IMR-90 (cell line): ENCODE data around the gene CTNNA1. TPM values are rescaled to one million over a fixed set of nuclear protein-coding genes. Genes with fewer than 3 reads are reported as not detected.

Source experiments
- ATAC-seq: fragments of 200-7000 bp; cut with Tn5 transposase; 2 replicates; pipeline ENCODE4 v1.9.1; 2020; ENCODE audit warnings: low read depth, mild to moderate bottlenecking, moderate library complexity
- BruUV-seq: library from RNA; stranded (reverse); fragments of 400-500 nt; replicated peaks from 2 replicates; lab custom pipeline; 2021; lab: Mats Ljungman, UMichigan
- CTCF ChIA-PET: fragments of 300-600 bp; formaldehyde crosslinking; extraction: SDS; loops from one replicate; lab custom pipeline; 2021; ENCODE audit warnings: antibody characterized with exemption; lab: Yijun Ruan, JAX
- POLR2A ChIA-PET: fragments of 300-600 bp; sonication (Branson Sonifier 250); formaldehyde crosslinking; loops from one replicate; lab custom pipeline; 2022; ENCODE audit warnings: antibody characterized with exemption; ENCODE audit not compliant: unreplicated experiment; lab: Charles Lee
- DNase-seq: peaks from one replicate; pipeline ENCODE4 v3.0.0; 2013
- H2AFZ ChIP-seq: replicated peaks from 2 replicates; pipeline ENCODE3; 2013; ENCODE audit warnings: low read length, mild to moderate bottlenecking; ENCODE audit not compliant: poor library complexity
- H2AK5ac ChIP-seq: 2 replicates; pipeline ENCODE4 v1.6.1; 2013; ENCODE audit warnings: low read depth, low read length, inconsistent platforms
- H2AK9ac ChIP-seq: replicated peaks from 2 replicates; pipeline ENCODE3; 2013; ENCODE audit warnings: mild to moderate bottlenecking, low read depth, low read length, moderate library complexity; ENCODE audit not compliant: poor library complexity
- H2BK120ac ChIP-seq: 2 replicates; pipeline ENCODE4 v1.6.1; 2013; ENCODE audit warnings: low read depth, low read length, inconsistent platforms
- H2BK15ac ChIP-seq: 3 replicates; pipeline ENCODE4 v1.6.1; 2013; ENCODE audit warnings: low read depth, low read length, inconsistent platforms
- H2BK20ac ChIP-seq: 2 replicates; pipeline ENCODE4 v1.6.1; 2013; ENCODE audit warnings: low read depth, mild to moderate bottlenecking, inconsistent platforms, low read length, moderate library complexity
- H2BK5ac ChIP-seq: 2 replicates; pipeline ENCODE4 v1.6.1; 2013; ENCODE audit warnings: mild to moderate bottlenecking, low read depth, low read length, inconsistent platforms; ENCODE audit not compliant: poor library complexity, severe bottlenecking
- H3K14ac ChIP-seq: replicated peaks from 2 replicates; pipeline ENCODE4 v1.6.1; 2013; ENCODE audit warnings: low read depth, low read length, inconsistent platforms
- H3K18ac ChIP-seq: 2 replicates; pipeline ENCODE4 v1.6.1; 2013; ENCODE audit warnings: low read depth, low read length, control low read depth
- H3K23ac ChIP-seq: 2 replicates; pipeline ENCODE4 v1.6.1; 2013; ENCODE audit warnings: low read depth, low read length, inconsistent platforms
- H3K27ac ChIP-seq: 2 replicates; pipeline ENCODE4 v1.5.1; 2013; ENCODE audit warnings: mild to moderate bottlenecking, control low read depth, low read length; ENCODE audit not compliant: insufficient read depth
- H3K27me3 ChIP-seq: 2 replicates; pipeline ENCODE4 v1.6.1; 2013; ENCODE audit warnings: low read length; ENCODE audit not compliant: control insufficient read depth, insufficient read depth
- H3K36me3 ChIP-seq: 2 replicates; pipeline ENCODE4 v1.6.1; 2013; ENCODE audit warnings: low read length, mixed read lengths; ENCODE audit not compliant: control insufficient read depth, insufficient read depth
- H3K4ac ChIP-seq: 2 replicates; pipeline ENCODE4 v1.6.1; 2013; ENCODE audit warnings: low read depth, low read length, inconsistent platforms
- H3K4me1 ChIP-seq: 2 replicates; pipeline ENCODE4 v1.6.1; 2013; ENCODE audit warnings: low read length, mixed read lengths; ENCODE audit not compliant: control insufficient read depth, insufficient read depth
- H3K4me2 ChIP-seq: 2 replicates; pipeline ENCODE4 v1.6.1; 2013; ENCODE audit warnings: low read depth, mild to moderate bottlenecking, control low read depth, low read length, moderate library complexity
- H3K4me3 ChIP-seq: 2 replicates; pipeline ENCODE4 v1.5.1; 2013; ENCODE audit warnings: low read depth, mild to moderate bottlenecking, control low read depth, low read length, moderate library complexity; ENCODE audit not compliant: insufficient read depth
- H3K56ac ChIP-seq: 2 replicates; pipeline ENCODE4 v1.6.1; 2013; ENCODE audit warnings: low read length, inconsistent platforms; ENCODE audit not compliant: insufficient read depth; ENCODE audit errors: extremely low read depth
- H3K79me1 ChIP-seq, 2 experiments: 2 replicates each; pipeline ENCODE4 v1.6.1; 2013; ENCODE audit warnings: low read length in 2 of 2, inconsistent platforms in 1 of 2, low read depth in 1 of 2
- H3K9ac ChIP-seq: 2 replicates; pipeline ENCODE4 v1.6.1; 2013; ENCODE audit warnings: low read depth, low read length, control low read depth
- H3K9me1 ChIP-seq: 2 replicates; pipeline ENCODE4 v1.6.1; 2013; ENCODE audit warnings: low read length, inconsistent platforms; ENCODE audit not compliant: insufficient read depth
- H3K9me3 ChIP-seq: 2 replicates; pipeline ENCODE4 v1.6.1; 2013; ENCODE audit warnings: low read length; ENCODE audit not compliant: control insufficient read depth, insufficient read depth
- H4K20me1 ChIP-seq: 2 replicates; pipeline ENCODE4 v1.6.1; 2013; ENCODE audit warnings: low read length, inconsistent platforms; ENCODE audit not compliant: insufficient read depth
- H4K5ac ChIP-seq: 2 replicates; pipeline ENCODE4 v1.6.1; 2013; ENCODE audit warnings: mild to moderate bottlenecking, low read depth, low read length, control low read depth
- H4K8ac ChIP-seq, 2 experiments: 2 replicates each; pipeline ENCODE4 v1.6.1; 2013; ENCODE audit warnings: low read depth in 2 of 2, low read length in 2 of 2, control low read depth in 1 of 2, inconsistent platforms in 1 of 2
- H4K91ac ChIP-seq: 2 replicates; pipeline ENCODE4 v1.6.1; 2013; ENCODE audit warnings: low read depth, low read length, inconsistent platforms; ENCODE audit not compliant: insufficient read depth
- CEBPB ChIP-seq: IDR thresholded peaks from 2 replicates; pipeline ENCODE4 v1.6.1; 2012; ENCODE audit warnings: low read depth, low read length, improper control_type of control experiment
- CHD1 ChIP-seq: IDR thresholded peaks from 2 replicates; pipeline ENCODE4 v1.6.1; 2012; ENCODE audit warnings: low read depth, low read length, improper control_type of control experiment
- CTCF ChIP-seq: conservative IDR thresholded peaks from 2 replicates; pipeline ENCODE4 v1.5.1; 2012; ENCODE audit warnings: mild to moderate bottlenecking, low read depth, low read length, improper control_type of control experiment
- MXI1 ChIP-seq: IDR thresholded peaks from 2 replicates; pipeline ENCODE4 v1.6.1; 2012; ENCODE audit warnings: low read depth, mild to moderate bottlenecking, low read length, moderate library complexity, borderline replicate concordance
- RCOR1 ChIP-seq: IDR thresholded peaks from 2 replicates; pipeline ENCODE4 v1.6.1; 2012; ENCODE audit warnings: mild to moderate bottlenecking, low read length, improper control_type of control experiment; ENCODE audit not compliant: insufficient replicate concordance
- RFX5 ChIP-seq: IDR thresholded peaks from 2 replicates; pipeline ENCODE4 v1.8.0; 2012; ENCODE audit warnings: low read depth, mild to moderate bottlenecking, low read length, moderate library complexity
- SMC3 ChIP-seq: fragments of 150-350 bp; IDR thresholded peaks from 2 replicates; pipeline ENCODE4 v1.6.1; 2016; ENCODE audit warnings: low read depth, mild to moderate bottlenecking, antibody characterized with exemption, low read length, moderate library complexity
- USF2 ChIP-seq: fragments of 150-350 bp; IDR thresholded peaks from 2 replicates; pipeline ENCODE4 v1.6.1; 2017; ENCODE audit warnings: mild to moderate bottlenecking, antibody characterized with exemption, low read length, low read depth
- whole genome bisulfite sequencing, 2 experiments: methylation state at CpG; one replicate each; pipeline versions ENCODE4 v1.1.5 to v1.1.7; 2013; ENCODE audit warnings: missing lambda C conversion rate in 2 of 2; ENCODE audit not compliant: insufficient read length in 1 of 2; ENCODE audit errors: extremely low coverage in 2 of 2; 5-methylcytosine and 5-hydroxymethylcytosine counted together
- dilution Hi-C: fragments of 300-500 bp; cut with HindIII; formaldehyde crosslinking; loops from one replicate; pipeline ENCODE4 v1.14.3; 2018; ENCODE audit warnings: low sequenced_read_pairs; ENCODE audit not compliant: unreplicated experiment
- in situ Hi-C: fragments of 300-500 bp; cut with MboI; formaldehyde crosslinking; loops from 3 replicates; pipeline ENCODE4 v1.14.3; 2019; ENCODE audit warnings: low sequenced_read_pairs, inconsistent platforms, mixed read lengths
- intact Hi-C: fragments of 100-400 bp; cut with micrococcal nuclease; formaldehyde crosslinking; loops from 2 replicates; pipeline ENCODE4 v1.10.0; 2022
- polyA plus RNA-seq, 3 experiments: library from polyadenylated mRNA; depleted of rRNA; stranded (reverse); fragments of >200 nt; gene quantifications; 2 replicates each; pipeline ENCODE4 v1.2.3, GENCODE V29; 2012; ENCODE audit warnings: low replicate concordance in 1 of 3
- total RNA-seq: library from RNA; depleted of rRNA; stranded (reverse); fragments of >200 nt; gene quantifications from 2 replicates; pipeline ENCODE4 v1.2.3, GENCODE V29; 2012

Gene CTNNA1
- total and polyA plus RNA-seq, 2 of the 4 experiments (the other 2 are of a cell fraction) = 220 to 471 TPM

- no peak overlapping the region for H2AFZ ChIP-seq
- no peak overlapping the region for H3K27ac ChIP-seq
- H2AK5ac ChIP-seq = no peak overlapping the region
- no peaks in the 10 kb centered on the region for H3K27me3 ChIP-seq
- peaks cover 13% of the 10 kb centered on the region; the same call in 1 of the 2 replicates for H4K20me1 ChIP-seq
- BruUV-seq = no TSS peak
- no peak overlapping the region for H3K14ac ChIP-seq
- H3K9me1 ChIP-seq = peaks cover 18% of the 10 kb centered on the region
- H2BK15ac ChIP-seq = no peak overlapping the region
- H3K4me3 ChIP-seq = no peak overlapping the region
- H3K4ac ChIP-seq = no peak overlapping the region
- no peak overlapping the region for H4K5ac ChIP-seq
- no peak overlapping the region for H2BK5ac ChIP-seq
- no peak overlapping the region for H3K23ac ChIP-seq
- DNase-seq (no peak), ATAC-seq (no peak)
- H3K18ac ChIP-seq = no peak overlapping the region
- no peaks in the 10 kb centered on the region; the same call in 1 of the 2 replicates for H3K4me1 ChIP-seq
- H2BK120ac ChIP-seq = no peak overlapping the region
- CTCF ChIA-PET = interaction anchor here (0.6 kb wide), 1 partner anchor 15 kb away, joined by 3 read pairs; no protein-coding TSS in a partner anchor
- H3K4me2 ChIP-seq = no peak overlapping the region
- H3K79me1 ChIP-seq = peaks cover 22 to 69% of the 10 kb centered on the region in 2 experiments
- H3K9me3 ChIP-seq = no peaks in the 10 kb centered on the region
- peaks cover 43% of the 10 kb centered on the region for H3K36me3 ChIP-seq
- intact Hi-C loops = loop anchor here (5.0 kb wide), 1 partner anchor 340 kb away; no protein-coding TSS in a partner anchor
- no peak for TF ChIP-seq CEBPB
- TF ChIP-seq RCOR1 = no peak
- TF ChIP-seq CTCF = no peak
- no peak for TF ChIP-seq USF2
- TF ChIP-seq RFX5 = no peak
- TF ChIP-seq CHD1 = no peak
- TF ChIP-seq SMC3 = no peak
- TF ChIP-seq MXI1 = no peak
- H4K91ac ChIP-seq = no peak overlapping the region
- POLR2A ChIA-PET = no interaction called here
- dilution Hi-C loops = no loop called here
- H2AK9ac ChIP-seq = no peak overlapping the region
- H4K8ac ChIP-seq = no peak overlapping the region
- no peak overlapping the region for H3K56ac ChIP-seq
- in situ Hi-C loops = no loop called here
- H2BK20ac ChIP-seq = no peak overlapping the region
- no peak overlapping the region for H3K9ac ChIP-seq
- WGBS, 2 experiments = no CpG with 5 or more reads among the region's 2 CpGs
Measured at GRCh38 chr5:138922494-138922893, 169.3 kb downstream of the CTNNA1 start.
